HepG2 (cell line): ENCODE results near the gene GJD3. TPM values are rescaled to one million over a fixed set of nuclear protein-coding genes. Genes with fewer than 3 reads are reported as not detected.

Experiments used
- FOXO1 ChIP-seq: sonication (generic); formaldehyde crosslinking; IDR thresholded peaks from 2 replicates; pipeline ENCODE4 v1.4.0; 2020; ENCODE audit warnings: missing genetic modification reagents
- GPN1 ChIP-seq: sonication (generic); formaldehyde crosslinking; IDR thresholded peaks from 2 replicates; pipeline ENCODE4 v1.5.1; 2020; ENCODE audit warnings: missing genetic modification reagents, borderline replicate concordance
- HOXA3 ChIP-seq: sonication (generic); formaldehyde crosslinking; IDR thresholded peaks from 2 replicates; pipeline ENCODE4 v1.5.0; 2020; ENCODE audit warnings: missing genetic modification reagents
- HOXD1 ChIP-seq: sonication (generic); formaldehyde crosslinking; IDR thresholded peaks from 2 replicates; pipeline ENCODE4 v1.5.0; 2020; ENCODE audit warnings: missing genetic modification reagents
- MED1 ChIP-seq: sonication (generic); formaldehyde crosslinking; IDR thresholded peaks from 2 replicates; pipeline ENCODE4 v1.4.0; 2020; ENCODE audit warnings: missing genetic modification reagents
- MTF2 ChIP-seq: sonication (generic); formaldehyde crosslinking; IDR thresholded peaks from 2 replicates; pipeline ENCODE4 v1.5.0; 2020; ENCODE audit warnings: missing genetic modification reagents, borderline replicate concordance
- NFKBIZ ChIP-seq: IDR thresholded peaks from 2 replicates; pipeline ENCODE4 v1.6.1; 2018; ENCODE audit warnings: missing genetic modification reagents, missing compliant biosample characterization
- NR2F2 ChIP-seq: IDR thresholded peaks from 2 replicates; pipeline ENCODE4 v1.6.1; 2012; ENCODE audit warnings: low read depth, inconsistent platforms, borderline replicate concordance
- RXRA ChIP-seq: sonication (generic); formaldehyde crosslinking; IDR thresholded peaks from 2 replicates; pipeline ENCODE4 v1.5.1; 2020; ENCODE audit warnings: missing genetic modification reagents
- SETDB1 ChIP-seq: sonication (generic); formaldehyde crosslinking; IDR thresholded peaks from 2 replicates; pipeline ENCODE4 v1.5.1; 2020; ENCODE audit warnings: missing genetic modification reagents, mild to moderate bottlenecking, borderline replicate concordance
- SIN3B ChIP-seq: fragments of 150-350 bp; IDR thresholded peaks from 2 replicates; pipeline ENCODE4 v1.6.1; 2014; ENCODE audit warnings: low read length
- SNRNP70 ChIP-seq: fragments of 200-400 bp; formaldehyde crosslinking; IDR thresholded peaks from 2 replicates; pipeline ENCODE4 v1.6.1; 2017; ENCODE audit warnings: mild to moderate bottlenecking, low read depth, low read length, moderate library complexity
- SOX5 ChIP-seq: IDR thresholded peaks from 2 replicates; pipeline ENCODE4 v1.6.1; 2016; ENCODE audit warnings: borderline replicate concordance
- SOX6 ChIP-seq, 2 experiments: fragments of 450-650 bp in 1 of 2; sonication (generic) in 1 of 2; formaldehyde crosslinking in 1 of 2; IDR thresholded peaks; 2 replicates each; pipeline versions ENCODE4 v1.4.0 to v1.6.1; 2017 to 2020; ENCODE audit warnings: antibody characterized with exemption in 1 of 2, mild to moderate bottlenecking in 1 of 2, missing genetic modification reagents in 1 of 2
- SRSF9 ChIP-seq: fragments of 200-400 bp; formaldehyde crosslinking; IDR thresholded peaks from 2 replicates; pipeline ENCODE4 v1.6.1; 2018; ENCODE audit warnings: borderline replicate concordance, mild to moderate bottlenecking, low read depth, low read length; ENCODE audit not compliant: insufficient read depth, poor library complexity, severe bottlenecking
- TMF1 ChIP-seq: sonication (generic); formaldehyde crosslinking; IDR thresholded peaks from 2 replicates; pipeline ENCODE4 v1.8.1; 2022; ENCODE audit warnings: low read depth, missing genetic modification reagents
- ZNF468 ChIP-seq: sonication (generic); formaldehyde crosslinking; IDR thresholded peaks from 2 replicates; pipeline ENCODE4 v1.8.0; 2022; ENCODE audit warnings: mild to moderate bottlenecking, moderate library complexity, missing genetic modification reagents
- ZNF567 ChIP-seq: sonication (generic); formaldehyde crosslinking; IDR thresholded peaks from 2 replicates; pipeline ENCODE4 v1.8.1; 2023; ENCODE audit warnings: mild to moderate bottlenecking, missing genetic modification reagents, borderline replicate concordance
- ZNF629 ChIP-seq: sonication (generic); formaldehyde crosslinking; conservative IDR thresholded peaks from 2 replicates; pipeline ENCODE4 v1.5.0; 2020; ENCODE audit warnings: missing genetic modification reagents
- ZNF709 ChIP-seq: sonication (generic); formaldehyde crosslinking; IDR thresholded peaks from 2 replicates; pipeline ENCODE4 v1.5.0; 2020; ENCODE audit warnings: mild to moderate bottlenecking, missing genetic modification reagents
- ZNF775 ChIP-seq: sonication (generic); formaldehyde crosslinking; IDR thresholded peaks from 2 replicates; pipeline ENCODE4 v1.4.0; 2020; ENCODE audit warnings: missing genetic modification reagents, mild to moderate bottlenecking, moderate library complexity, borderline replicate concordance
- ZNF782 ChIP-seq: sonication (generic); formaldehyde crosslinking; IDR thresholded peaks from 2 replicates; pipeline ENCODE4 v1.4.0; 2020; ENCODE audit warnings: missing genetic modification reagents, mild to moderate bottlenecking, borderline replicate concordance
- ZSCAN29 ChIP-seq: sonication (generic); formaldehyde crosslinking; conservative IDR thresholded peaks from 2 replicates; pipeline ENCODE4 v1.4.0; 2020; ENCODE audit warnings: mild to moderate bottlenecking, missing genetic modification reagents
- polyA plus RNA-seq, 8 experiments: library from polyadenylated mRNA; depleted of rRNA in 3 of 8; stranded (reverse) in 7 of 8; unstranded in 1 of 8; fragments of >200 nt; fragmentation: Illumina TruSeq in 4 of 8; extraction: Trizol in 4 of 8; gene quantifications; 2 replicates each; pipeline versions ENCODE4 v1.2.1 to v1.2.3, GENCODE V29; 2011 to 2016; ENCODE audit warnings: low read depth in 4 of 8, missing spikeins in 1 of 8, mixed read lengths in 1 of 8; ENCODE audit not compliant: insufficient read depth in 1 of 8
- total RNA-seq, 5 experiments: library from RNA; depleted of rRNA; stranded (reverse); fragments of >200 nt; fragmentation: Illumina TruSeq; extraction: Trizol; gene quantifications; 2 replicates each; pipeline ENCODE4 v1.2.3, GENCODE V29; 2016; ENCODE audit warnings: low read depth in 1 of 5
- TF ChIP-seq, protein P1 (sequence below): sonication (generic); formaldehyde crosslinking; IDR thresholded peaks from 2 replicates; pipeline ENCODE4 v1.9.0; 2021; ENCODE audit warnings: missing genetic modification reagents, borderline replicate concordance
- TF ChIP-seq, protein P2 (sequence below), 2 experiments: sonication (generic) in 1 of 2; formaldehyde crosslinking in 1 of 2; IDR thresholded peaks; 2 replicates each; pipeline versions ENCODE4 v1.4.0 to v1.6.1; 2018 to 2020; ENCODE audit warnings: missing genetic modification reagents in 2 of 2, borderline replicate concordance in 1 of 2, low read depth in 1 of 2, mild to moderate bottlenecking in 1 of 2, missing biosample characterization in 1 of 2
- TF ChIP-seq, protein P3 (sequence below): sonication (generic); formaldehyde crosslinking; IDR thresholded peaks from 2 replicates; pipeline ENCODE4 v1.8.0; 2022; ENCODE audit warnings: mild to moderate bottlenecking, missing genetic modification reagents, moderate library complexity
- TF ChIP-seq, protein P4 (sequence below): sonication (generic); formaldehyde crosslinking; IDR thresholded peaks from 2 replicates; pipeline ENCODE4 v1.8.1; 2023; ENCODE audit warnings: mild to moderate bottlenecking, moderate library complexity, missing genetic modification reagents

GJD3 gene
- total and polyA plus RNA-seq, 2 of the 13 experiments (the other 11 are each of a cell fraction or from before 2014, with no cell fraction given), result not detected

DNA sequence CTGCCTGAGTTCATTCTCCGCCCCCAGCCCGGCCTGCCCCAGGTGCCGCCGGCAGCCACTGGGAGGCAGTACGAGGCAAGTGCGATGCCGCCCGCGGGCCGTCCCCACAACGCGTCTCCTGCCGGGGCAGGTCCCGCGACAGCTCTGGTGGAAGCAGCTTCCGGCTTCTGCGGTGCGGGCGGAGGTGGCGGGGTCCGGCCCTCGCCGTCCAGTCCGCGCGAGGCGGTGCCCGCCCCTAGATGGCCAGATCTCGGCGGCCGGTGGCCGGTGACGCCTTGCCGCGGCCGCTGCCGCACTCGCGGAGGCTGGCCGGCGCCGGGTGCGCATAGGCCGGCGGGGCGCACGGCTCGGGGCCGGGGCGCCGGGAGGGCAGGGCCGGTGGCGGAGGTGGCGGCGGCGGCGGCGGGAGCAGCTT, 1.8 kb downstream of the GJD3 start (continued):
- TF ChIP-seq, protein P1, sequence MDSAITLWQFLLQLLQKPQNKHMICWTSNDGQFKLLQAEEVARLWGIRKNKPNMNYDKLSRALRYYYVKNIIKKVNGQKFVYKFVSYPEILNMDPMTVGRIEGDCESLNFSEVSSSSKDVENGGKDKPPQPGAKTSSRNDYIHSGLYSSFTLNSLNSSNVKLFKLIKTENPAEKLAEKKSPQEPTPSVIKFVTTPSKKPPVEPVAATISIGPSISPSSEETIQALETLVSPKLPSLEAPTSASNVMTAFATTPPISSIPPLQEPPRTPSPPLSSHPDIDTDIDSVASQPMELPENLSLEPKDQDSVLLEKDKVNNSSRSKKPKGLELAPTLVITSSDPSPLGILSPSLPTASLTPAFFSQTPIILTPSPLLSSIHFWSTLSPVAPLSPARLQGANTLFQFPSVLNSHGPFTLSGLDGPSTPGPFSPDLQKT (CRISPR knock-in tag), result 0 out of 2 replicates have a peak, but pooled peaks have one; percentile 15
- TF ChIP-seq ZNF709 (CRISPR knock-in tag) (peak; percentile 95; the same call in 1 of the 2 replicates), ZNF567 (no peak), ZNF629 (CRISPR knock-in tag) (no peak), SOX6 (IDR thresholded peaks at IDR 0.05) (no peak), SOX6 (CRISPR knock-in tag; IDR thresholded peaks at IDR 0.05) (peak; percentile 72), GPN1 (no peak), SETDB1 (CRISPR knock-in tag) (no peak), SRSF9 (no peak), ZNF782 (CRISPR knock-in tag) (peak; percentile 65; the same call in 1 of the 2 replicates), TMF1 (CRISPR knock-in tag) (peak; percentile 90), ZNF775 (CRISPR knock-in tag) (no peak), FOXO1 (CRISPR knock-in tag) (peak; percentile 49), MTF2 (peak; percentile 18; the same call in 1 of the 2 replicates), SNRNP70 (no peak), ZNF468 (no peak), HOXD1 (CRISPR knock-in tag) (peak; percentile 82), HOXA3 (peak; percentile 89), SOX5 (CRISPR knock-in tag) (peak; percentile 60; the same call in 1 of the 2 replicates), RXRA (peak; percentile 35), SIN3B (no peak), MED1 (peak; percentile 66), ZSCAN29 (CRISPR knock-in tag) (peak; percentile 80; the same call in 1 of the 2 replicates), NFKBIZ (CRISPR knock-in tag) (peak; percentile 83; the same call in 1 of the 2 replicates), NR2F2 (no peak)
- TF ChIP-seq, protein P2, sequence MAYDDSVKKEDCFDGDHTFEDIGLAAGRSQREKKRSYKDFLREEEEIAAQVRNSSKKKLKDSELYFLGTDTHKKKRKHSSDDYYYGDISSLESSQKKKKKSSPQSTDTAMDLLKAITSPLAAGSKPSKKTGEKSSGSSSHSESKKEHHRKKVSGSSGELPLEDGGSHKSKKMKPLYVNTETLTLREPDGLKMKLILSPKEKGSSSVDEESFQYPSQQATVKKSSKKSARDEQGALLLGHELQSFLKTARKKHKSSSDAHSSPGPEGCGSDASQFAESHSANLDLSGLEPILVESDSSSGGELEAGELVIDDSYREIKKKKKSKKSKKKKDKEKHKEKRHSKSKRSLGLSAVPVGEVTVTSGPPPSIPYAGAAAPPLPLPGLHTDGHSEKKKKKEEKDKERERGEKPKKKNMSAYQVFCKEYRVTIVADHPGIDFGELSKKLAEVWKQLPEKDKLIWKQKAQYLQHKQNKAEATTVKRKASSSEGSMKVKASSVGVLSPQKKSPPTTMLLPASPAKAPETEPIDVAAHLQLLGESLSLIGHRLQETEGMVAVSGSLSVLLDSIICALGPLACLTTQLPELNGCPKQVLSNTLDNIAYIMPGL (CRISPR knock-in tag; IDR thresholded peaks at IDR 0.05; ENCODE audit: borderline replicate concordance in 1 of 2, low read depth in 1 of 2), result peak; percentile 98 to 99
- TF ChIP-seq, protein P3, sequence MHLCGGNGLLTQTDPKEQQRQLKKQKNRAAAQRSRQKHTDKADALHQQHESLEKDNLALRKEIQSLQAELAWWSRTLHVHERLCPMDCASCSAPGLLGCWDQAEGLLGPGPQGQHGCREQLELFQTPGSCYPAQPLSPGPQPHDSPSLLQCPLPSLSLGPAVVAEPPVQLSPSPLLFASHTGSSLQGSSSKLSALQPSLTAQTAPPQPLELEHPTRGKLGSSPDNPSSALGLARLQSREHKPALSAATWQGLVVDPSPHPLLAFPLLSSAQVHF, result peak; percentile 41; the same call in 1 of the 2 replicates
- TF ChIP-seq, protein P4, sequence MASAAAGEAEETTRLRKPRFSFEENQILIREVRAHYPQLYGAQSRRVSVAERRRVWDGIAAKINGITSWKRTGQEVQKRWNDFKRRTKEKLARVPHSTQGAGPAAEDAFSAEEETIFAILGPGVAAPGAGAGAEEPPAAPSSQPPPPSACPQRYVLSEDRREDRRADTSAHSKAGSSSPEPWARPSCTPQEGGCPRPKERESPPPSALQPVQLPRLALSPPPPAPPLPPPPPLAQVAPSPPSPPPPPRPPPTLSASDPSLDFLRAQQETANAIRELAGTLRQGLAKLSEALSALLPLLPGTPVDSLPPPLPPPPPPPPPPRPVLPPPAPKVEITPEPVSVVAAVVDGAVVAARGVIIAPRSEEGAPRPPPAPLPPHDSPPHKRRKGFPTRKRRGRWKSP (CRISPR knock-in tag), result 0 out of 2 replicates have a peak, but pooled peaks have one; percentile 75
